HT-29 (cell line): Measurements from ENCODE around the gene CAMK1G. TPM values are rescaled to one million over a fixed set of nuclear protein-coding genes. Genes with fewer than 3 reads are reported as not detected.

ENCODE experiments used
- DNase-seq: peaks from one replicate; pipeline ENCODE4 v3.0.0-alpha.2; 2015; ENCODE audit warnings: low spot score
- total RNA-seq: library from RNA; depleted of rRNA; stranded (reverse); fragments of >200 nt; shearing (Covaris generic); gene quantifications from 2 replicates; pipeline ENCODE4 v1.2.3, GENCODE V29; 2014

The CAMK1G gene
- total RNA-seq, 1 experiment from 2014 or later: not detected

- DNase-seq: no peak
Observed at GRCh38 chr1:209598227-209598626, 14.7 kb downstream of the CAMK1G start.

- no peak for DNase-seq
Observed at GRCh38 chr1:209600541-209600940, 17.0 kb downstream of the CAMK1G start.

DNA sequence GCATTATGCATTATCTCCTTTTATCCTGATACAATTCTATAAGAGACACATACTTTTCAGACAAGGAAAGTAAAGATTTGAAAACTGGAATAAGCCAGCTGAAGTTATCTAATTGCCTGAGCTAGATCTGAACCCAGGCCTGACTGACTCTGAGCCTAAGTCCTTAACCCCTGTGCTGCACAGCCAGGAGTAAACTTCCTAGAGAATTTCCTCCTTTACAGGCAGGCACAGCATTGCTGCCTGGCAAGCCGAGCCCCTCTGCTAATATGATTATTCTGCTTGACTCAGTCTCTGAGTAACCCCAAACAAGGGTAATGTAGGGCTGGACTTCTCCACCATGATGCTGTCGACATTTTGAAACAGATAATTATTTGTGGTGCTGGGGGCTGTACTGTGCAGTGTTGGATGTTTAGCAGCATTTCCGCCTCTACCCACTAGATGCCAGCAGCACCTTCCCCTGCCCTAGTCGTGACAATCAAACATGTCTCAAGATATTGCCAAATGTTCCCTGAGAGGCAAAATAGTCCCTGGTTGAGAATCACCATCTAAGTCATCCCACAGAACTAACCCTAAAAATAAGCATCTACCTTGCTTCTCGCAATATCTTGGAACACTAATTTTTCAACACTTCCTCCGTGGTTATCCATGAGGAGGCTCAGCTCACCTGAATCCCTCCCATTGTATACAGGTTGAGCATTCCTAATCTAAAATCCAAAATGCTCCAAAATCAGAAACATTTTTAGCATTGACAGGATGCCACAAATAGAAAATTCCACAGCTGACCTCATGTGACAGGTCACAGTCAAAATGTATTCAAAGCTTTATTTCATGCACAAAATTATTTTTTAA, 18.5 kb downstream of the CAMK1G start:
- peak; percentile 52 for DNase-seq

DNA sequence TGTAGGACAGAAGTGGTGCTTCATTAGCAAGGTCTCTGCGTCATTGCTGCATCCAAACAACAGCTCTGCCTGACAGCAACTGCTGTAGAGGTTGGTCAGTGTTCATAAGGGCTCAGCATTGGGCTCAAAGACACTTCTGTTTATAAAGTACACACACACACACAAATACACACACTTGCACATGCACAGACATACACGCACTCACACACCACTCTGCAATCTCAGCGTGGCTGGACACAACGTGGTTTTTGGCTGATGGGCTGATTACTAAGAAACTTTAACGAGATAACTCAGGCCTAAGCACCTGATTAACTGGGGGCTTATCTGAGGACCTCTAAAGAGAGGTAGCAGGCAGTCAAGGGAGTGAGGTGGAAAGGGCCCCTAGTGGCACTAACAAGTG, 20.4 kb downstream of the CAMK1G start:
- no peak for DNase-seq

GRCh38 chr1:209607102-209607794, 23.7 kb downstream of the CAMK1G start:
- no peak for DNase-seq

DNA sequence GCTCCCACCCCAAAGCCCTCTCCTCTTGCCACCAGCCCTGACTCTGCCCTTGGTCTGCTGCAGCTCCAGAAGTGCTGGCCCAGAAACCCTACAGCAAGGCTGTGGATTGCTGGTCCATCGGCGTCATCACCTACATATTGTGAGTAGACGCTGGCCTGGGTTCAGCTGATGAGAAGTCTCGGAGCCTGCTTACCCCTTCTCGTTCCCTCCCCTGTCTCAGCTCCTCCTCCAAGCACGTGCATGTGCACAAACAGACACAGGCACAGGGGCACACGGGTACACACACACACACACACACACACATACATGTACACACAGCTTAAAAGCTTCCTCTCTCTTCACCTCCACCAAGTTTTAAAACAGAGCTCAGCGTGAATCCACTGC, 24.3 kb downstream of the CAMK1G start:
- no peak for DNase-seq

- no peak for DNase-seq
Observed at GRCh38 chr1:209609041-209609790, 25.7 kb downstream of the CAMK1G start.

- DNase-seq: no peak
Observed at GRCh38 chr1:209609791-209610630, 26.5 kb downstream of the CAMK1G start.

- DNase-seq: no peak
Observed at GRCh38 chr1:209610631-209610905, 27.1 kb downstream of the CAMK1G start.

DNA sequence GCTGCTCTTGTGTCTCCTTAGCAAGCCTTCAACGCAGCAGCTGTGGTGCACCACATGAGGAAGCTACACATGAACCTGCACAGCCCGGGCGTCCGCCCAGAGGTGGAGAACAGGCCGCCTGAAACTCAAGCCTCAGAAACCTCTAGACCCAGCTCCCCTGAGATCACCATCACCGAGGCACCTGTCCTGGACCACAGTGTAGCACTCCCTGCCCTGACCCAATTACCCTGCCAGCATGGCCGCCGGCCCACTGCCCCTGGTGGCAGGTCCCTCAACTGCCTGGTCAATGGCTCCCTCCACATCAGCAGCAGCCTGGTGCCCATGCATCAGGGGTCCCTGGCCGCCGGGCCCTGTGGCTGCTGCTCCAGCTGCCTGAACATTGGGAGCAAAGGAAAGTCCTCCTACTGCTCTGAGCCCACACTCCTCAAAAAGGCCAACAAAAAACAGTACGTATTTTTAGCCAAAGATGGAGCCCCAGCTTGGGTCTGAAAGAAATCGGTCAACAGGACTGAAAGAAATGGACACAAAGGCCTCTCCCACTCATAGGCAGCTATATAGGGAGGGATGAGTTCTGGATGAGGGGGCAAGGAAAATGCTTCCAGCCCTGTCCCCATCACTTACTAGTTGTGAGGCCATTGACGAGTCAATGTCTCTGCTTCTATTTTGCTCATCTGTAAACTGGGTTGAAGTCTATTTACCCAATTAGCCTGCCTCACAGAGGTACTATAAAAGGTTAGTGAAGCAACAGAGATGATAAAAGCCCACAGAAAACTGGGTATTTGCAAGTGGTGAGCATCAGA, 28.5 kb downstream of the CAMK1G start:
- no peak for DNase-seq

DNA sequence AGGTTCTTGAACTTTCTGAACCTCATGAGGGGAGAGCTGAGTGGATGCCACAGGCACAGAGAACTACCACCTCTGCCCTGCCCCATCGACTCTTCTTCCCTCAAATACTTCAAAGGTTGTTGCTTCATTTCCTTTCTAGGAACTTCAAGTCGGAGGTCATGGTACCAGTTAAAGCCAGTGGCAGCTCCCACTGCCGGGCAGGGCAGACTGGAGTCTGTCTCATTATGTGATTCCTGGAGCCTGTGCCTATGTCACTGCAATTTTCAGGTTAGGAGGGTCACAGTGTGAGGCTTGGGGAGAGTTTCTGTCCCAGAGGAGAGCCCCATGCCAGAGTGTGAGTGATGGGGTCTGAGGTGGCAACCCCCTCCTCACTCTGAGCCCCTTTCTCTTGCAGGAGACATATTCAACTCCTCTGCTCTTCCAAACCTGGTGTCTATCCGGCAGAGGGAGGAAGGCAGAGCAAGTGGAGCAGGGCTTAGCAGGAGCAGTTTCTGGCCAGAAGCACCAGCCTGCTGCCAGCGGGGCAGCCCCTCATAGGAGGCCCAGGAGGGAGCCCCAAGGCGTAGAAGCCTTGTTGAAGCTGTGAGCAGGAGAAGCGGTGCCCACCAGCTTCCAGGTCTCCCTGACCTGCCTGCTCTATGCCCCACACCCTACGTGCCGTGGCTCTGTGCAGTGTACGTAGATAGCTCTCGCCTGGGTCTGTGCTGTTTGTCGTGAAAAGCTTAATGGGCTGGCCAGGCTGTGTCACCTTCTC, 29.3 kb downstream of the CAMK1G start:
- DNase-seq: no peak

DNA sequence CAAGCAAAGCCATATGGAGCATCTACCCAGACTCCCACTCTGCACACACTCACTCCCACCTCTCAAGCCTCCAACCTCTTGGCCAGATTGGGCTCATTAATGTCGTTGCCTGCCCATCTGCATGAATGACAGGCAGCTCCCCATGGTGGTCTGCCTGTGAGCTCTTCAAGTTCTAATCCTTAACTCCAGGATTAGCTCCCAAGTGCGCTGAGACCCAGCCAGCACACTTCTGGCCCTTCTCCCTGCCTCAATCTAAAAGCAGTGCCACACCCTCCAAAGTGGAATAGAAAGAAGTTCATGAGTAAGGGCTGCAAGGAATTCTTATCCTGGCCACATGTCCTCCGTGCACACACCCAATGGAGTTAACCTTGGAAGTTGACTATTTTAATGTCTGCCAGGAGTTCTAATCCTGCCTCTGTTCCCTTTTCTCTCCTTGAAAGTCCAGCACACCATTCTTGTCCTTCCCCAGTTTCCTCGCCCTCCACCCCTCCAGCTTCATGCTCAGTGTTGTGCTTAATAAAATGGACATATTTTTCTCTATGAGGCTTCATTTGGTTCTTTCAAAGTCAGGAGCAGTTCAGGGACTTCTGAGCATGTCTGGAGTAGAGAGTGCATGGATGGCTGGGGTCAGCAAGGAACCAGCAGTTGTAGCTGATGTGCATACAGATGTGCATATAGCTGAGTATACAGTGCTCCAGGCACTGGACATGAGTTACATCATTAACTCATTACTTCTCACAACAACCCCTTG, 30.1 kb downstream of the CAMK1G start:
- DNase-seq: no peak

- no peak for DNase-seq
Observed at GRCh38 chr1:209614151-209614420, 30.6 kb downstream of the CAMK1G start.

DNA sequence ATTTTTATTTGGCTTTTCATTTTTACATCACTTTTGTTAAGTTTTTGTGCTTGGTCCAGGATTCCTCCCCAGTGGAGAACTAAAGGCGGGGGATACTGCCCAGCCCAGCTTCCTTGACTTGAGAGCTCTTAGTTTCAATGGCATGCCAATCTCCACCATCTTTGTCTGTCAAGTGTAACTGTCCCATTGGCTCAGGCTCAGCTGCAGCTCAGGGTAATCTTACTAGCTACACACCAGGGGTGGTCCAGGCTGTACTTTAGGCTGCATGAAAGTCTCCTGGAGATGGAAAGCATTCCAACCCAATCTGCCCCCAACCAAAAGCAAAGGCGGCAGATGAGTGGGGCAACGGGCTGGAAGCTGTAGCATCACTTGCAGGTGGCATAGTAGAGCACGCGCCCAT, 31.4 kb downstream of the CAMK1G start:
- no peak for DNase-seq

DNA sequence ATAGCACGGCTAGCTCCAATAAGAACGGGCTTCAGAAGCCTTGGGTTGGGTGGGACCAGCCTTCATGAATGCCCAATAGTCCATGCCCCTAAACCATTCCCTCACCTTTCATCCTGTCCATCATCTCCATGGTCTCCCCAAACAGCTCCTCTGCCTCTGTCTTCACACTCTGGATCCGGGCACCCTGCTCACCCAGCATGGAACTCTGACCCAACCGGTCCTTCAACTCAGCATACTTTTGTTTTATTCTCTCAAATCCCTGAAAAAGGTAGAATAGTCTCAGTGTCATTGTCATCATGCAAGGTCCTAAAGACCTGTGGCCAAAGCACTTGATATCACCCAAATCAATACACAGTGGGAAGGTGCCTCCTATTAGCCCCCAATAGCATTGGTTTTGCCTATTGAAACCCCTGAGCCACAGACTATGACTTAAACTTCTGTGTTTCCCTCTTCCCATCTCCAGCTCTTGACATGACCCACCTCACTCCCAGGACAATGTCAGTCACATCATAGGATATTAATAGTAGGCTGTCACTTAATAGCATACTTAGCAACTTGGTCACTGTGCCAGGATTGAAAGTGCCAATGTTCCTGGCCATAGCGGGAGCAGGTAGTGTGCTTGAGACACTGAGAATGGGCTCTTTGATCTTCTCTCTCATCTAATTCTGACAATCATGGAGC, 33.0 kb downstream of the CAMK1G start:
- no peak for DNase-seq

GRCh38 chr1:209617047-209617673, 33.6 kb downstream of the CAMK1G start:
- no peak for DNase-seq

DNA sequence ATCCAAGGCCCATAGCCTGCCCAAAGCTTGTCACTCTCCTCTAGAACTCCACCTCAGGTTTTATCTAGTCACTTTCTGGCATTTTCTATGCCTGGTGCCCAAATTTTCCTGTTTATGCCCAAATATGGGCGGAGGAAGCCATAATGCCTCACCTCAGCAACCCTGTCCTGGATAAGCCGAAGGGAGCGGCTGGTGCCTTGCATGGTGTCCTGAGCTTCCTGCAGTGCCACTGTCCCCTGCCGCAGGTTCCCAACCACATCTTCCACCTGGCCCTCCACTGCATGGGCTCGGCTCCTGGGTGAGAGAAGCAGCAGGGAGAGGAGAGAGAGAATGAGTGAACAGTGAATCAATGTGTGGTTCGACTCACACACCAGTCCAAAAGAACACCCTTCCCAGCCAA, 34.2 kb downstream of the CAMK1G start:
- no peak for DNase-seq

DNA sequence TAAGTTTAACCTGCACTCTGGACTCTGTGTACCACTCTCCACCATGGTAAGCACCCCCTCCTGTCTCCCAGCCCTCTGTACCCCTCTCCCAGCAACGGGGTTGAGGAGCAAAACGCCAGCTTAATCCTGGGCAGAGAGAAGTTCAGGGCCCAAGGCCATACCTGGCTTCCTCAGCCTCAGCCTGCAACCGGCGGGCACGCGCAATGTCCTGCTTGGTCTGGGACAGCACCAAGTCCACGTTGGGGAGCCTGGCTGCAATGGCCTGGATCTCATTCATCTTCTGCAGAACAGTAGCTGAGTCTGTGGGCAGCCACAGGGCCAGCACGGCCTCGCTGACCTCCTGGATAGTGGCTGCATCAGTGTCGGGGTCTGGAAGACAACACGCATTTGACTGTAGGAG, 34.8 kb downstream of the CAMK1G start:
- no peak for DNase-seq
